ENCODE measurements around the gene SLC17A7.

Gene SLC17A7

DNA sequence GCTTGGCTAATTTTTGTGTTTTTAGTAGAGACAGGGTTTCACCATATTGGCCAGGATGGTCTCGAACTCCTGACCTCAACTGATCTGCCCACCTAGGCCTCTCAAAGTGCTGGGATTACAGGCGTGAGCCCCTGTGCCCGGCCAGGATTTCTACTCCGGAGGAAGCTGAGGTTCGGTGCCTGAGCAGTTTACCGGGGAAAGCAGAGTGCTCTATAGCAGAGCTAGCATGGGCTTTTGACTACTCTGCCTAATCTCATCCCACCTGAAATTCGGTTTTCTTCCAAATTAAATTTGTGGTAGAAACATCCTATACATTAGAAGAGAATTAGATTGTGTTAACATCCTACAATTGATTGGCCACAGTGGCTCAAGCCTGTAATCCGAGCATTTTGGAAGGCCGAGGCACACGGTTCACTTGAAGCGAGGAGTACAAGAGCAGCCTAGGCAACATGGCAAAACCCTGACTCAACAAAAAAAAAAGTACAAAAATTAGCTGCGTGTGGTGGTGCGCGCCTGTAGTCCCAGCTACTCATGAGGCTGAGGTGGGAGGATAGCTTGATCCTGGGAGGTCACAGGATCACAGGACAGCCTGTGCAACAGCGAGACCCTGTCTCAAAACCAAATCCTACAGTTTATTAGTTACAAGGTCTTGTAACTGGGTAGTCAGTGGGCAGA lies 47.7 kb upstream of the SLC17A7 start:
- peak overlapping the region; percentile 64 for H3K27ac ChIP-seq (ENCODE audit: low read length, poor library complexity, severe bottlenecking)
- no peak overlapping the region for H2BK15ac ChIP-seq (ENCODE audit: low read depth, poor library complexity, severe bottlenecking)
- H3K9me3 ChIP-seq (ENCODE audit: control insufficient read depth, low read length): no peaks in the 10 kb centered on the region
- no peak overlapping the region for H2AK5ac ChIP-seq (ENCODE audit: low read length, severe bottlenecking)
- H4K8ac ChIP-seq (ENCODE audit: low read length): peak overlapping the region; percentile 57
- no peak overlapping the region for H3K4ac ChIP-seq (ENCODE audit: low read depth in 1 of 2, low read length in 2 of 2)
- peaks cover 3% of the 10 kb centered on the region for H3K79me1 ChIP-seq (replicated peaks; ENCODE audit: low read length, poor library complexity, severe bottlenecking)
- H3K27me3 ChIP-seq (ENCODE audit: control insufficient read depth in 1 of 2, insufficient read depth in 1 of 2, low read length in 2 of 2): no peaks in the 10 kb centered on the region
- no peak overlapping the region for H3K23ac ChIP-seq (ENCODE audit: low read length in 2 of 2)
- no peak overlapping the region for H2BK12ac ChIP-seq (ENCODE audit: low read length in 2 of 2)
- H3K4me3 ChIP-seq (ENCODE audit: insufficient read depth in 1 of 2, low read depth in 1 of 2, low read length in 2 of 2): peak overlapping the region; percentile 59 to 97
- no peak overlapping the region for H2BK5ac ChIP-seq (ENCODE audit: low read depth, low read length, poor library complexity, severe bottlenecking)
- peak overlapping the region in 1 of 2 experiments; percentile 53 for H3K18ac ChIP-seq (ENCODE audit: low read depth in 1 of 2, low read length in 2 of 2)
- H3K9ac ChIP-seq (ENCODE audit: low read length): peak overlapping the region; percentile 100
- peaks cover 44 to 53% of the 10 kb centered on the region in 2 experiments for H3K36me3 ChIP-seq (ENCODE audit: control insufficient read depth in 1 of 2, insufficient read depth in 2 of 2, low read depth in 1 of 2, low read length in 2 of 2)
- 8% methylated on average over 12 of the region's 15 CpGs for WGBS
- H3K14ac ChIP-seq (ENCODE audit: low read length in 2 of 2): no peak overlapping the region
- peaks cover 24% of the 10 kb centered on the region for H3K4me1 ChIP-seq (ENCODE audit: control insufficient read depth, insufficient read depth, low read depth, low read length)
- H2AFZ ChIP-seq (ENCODE audit: low read depth, low read length): no peak overlapping the region
- H3K4me2 ChIP-seq (ENCODE audit: low read length, poor library complexity, severe bottlenecking): peak overlapping the region; percentile 66
- H2BK120ac ChIP-seq (ENCODE audit: low read depth, low read length): no peak overlapping the region
- H4K91ac ChIP-seq (ENCODE audit: low read length): no peak overlapping the region
- peak; percentile 41 for DNase-seq

DNA sequence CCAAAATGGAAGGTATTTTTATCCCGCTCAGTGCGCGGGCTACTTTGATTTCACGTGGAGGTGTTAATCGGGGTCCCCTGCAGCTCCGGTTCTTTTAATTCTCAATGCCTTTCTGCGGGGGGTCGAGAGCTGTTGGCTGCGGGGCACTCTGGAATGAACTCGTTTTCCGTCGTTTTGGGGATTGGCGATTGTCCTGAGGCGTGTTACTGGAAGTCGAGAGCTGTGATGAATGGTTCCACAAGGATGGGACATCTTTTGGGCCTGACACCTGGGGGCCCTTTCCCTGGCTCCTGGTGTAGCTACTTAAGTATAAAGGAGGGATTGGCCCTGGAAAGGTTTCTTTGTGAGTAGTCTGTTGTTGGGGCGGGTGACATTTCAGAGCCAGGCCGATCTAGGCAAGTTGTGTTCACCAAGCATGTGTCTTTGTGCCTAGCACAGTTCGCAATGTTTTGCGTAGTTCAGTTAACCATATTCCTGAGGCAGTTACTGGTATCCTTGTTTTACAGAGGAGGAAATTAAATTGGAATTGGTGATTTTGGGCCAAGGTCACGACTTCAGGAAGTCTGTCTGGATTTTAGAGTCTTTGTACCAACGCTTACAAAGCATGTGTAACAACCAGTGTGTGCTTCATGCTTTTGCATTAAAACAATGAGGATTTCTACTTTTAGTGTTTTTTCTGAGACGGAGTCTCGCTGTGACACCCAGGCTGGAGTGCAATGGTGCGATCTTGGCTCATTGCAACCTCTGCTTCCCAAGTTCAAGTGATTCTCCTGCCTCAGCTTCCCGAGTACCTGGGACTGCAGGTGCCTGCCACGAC lies 46.9 kb upstream of the SLC17A7 start:
- Histone ChIP-seq H3K23ac (ENCODE audit: low read length in 2 of 2) (no peak overlapping the region), H2AFZ (ENCODE audit: low read depth, low read length) (no peak overlapping the region), H3K4me3 (ENCODE audit: insufficient read depth in 1 of 2, low read depth in 1 of 2, low read length in 2 of 2) (peak overlapping the region; percentile 77 to 97), H3K27me3 (ENCODE audit: control insufficient read depth in 1 of 2, insufficient read depth in 1 of 2, low read length in 2 of 2) (no peaks in the 10 kb centered on the region), H3K9ac (ENCODE audit: low read length) (peak overlapping the region; percentile 100), H3K4ac (ENCODE audit: low read depth in 1 of 2, low read length in 2 of 2) (peak overlapping the region; percentile 27 to 71), H3K4me1 (ENCODE audit: control insufficient read depth, insufficient read depth, low read depth, low read length) (peaks cover 24% of the 10 kb centered on the region), H3K36me3 (ENCODE audit: control insufficient read depth in 1 of 2, insufficient read depth in 2 of 2, low read depth in 1 of 2, low read length in 2 of 2) (peaks cover 44 to 51% of the 10 kb centered on the region in 2 experiments), H4K91ac (ENCODE audit: low read length) (no peak overlapping the region), H3K27ac (ENCODE audit: low read length, poor library complexity, severe bottlenecking) (peak overlapping the region; percentile 37), H2AK5ac (ENCODE audit: low read length, severe bottlenecking) (peak overlapping the region; percentile 46), H2BK15ac (ENCODE audit: low read depth, poor library complexity, severe bottlenecking) (no peak overlapping the region), H3K79me1 (replicated peaks; ENCODE audit: low read length, poor library complexity, severe bottlenecking) (peaks cover 3% of the 10 kb centered on the region), H2BK5ac (ENCODE audit: low read depth, low read length, poor library complexity, severe bottlenecking) (no peak overlapping the region), H3K9me3 (ENCODE audit: control insufficient read depth, low read length) (no peaks in the 10 kb centered on the region), H3K4me2 (ENCODE audit: low read length, poor library complexity, severe bottlenecking) (peak overlapping the region; percentile 66), H2BK12ac (ENCODE audit: low read length in 2 of 2) (no peak overlapping the region), H3K18ac (ENCODE audit: low read depth in 1 of 2, low read length in 2 of 2) (peak overlapping the region; percentile 62 to 86), H4K8ac (ENCODE audit: low read length) (peak overlapping the region; percentile 23), H3K14ac (ENCODE audit: low read length in 2 of 2) (no peak overlapping the region), H2BK120ac (ENCODE audit: low read depth, low read length) (peak overlapping the region; percentile 51)
- under 1% methylated on average over 26 of the region's 26 CpGs for WGBS
- no peak for DNase-seq

DNA sequence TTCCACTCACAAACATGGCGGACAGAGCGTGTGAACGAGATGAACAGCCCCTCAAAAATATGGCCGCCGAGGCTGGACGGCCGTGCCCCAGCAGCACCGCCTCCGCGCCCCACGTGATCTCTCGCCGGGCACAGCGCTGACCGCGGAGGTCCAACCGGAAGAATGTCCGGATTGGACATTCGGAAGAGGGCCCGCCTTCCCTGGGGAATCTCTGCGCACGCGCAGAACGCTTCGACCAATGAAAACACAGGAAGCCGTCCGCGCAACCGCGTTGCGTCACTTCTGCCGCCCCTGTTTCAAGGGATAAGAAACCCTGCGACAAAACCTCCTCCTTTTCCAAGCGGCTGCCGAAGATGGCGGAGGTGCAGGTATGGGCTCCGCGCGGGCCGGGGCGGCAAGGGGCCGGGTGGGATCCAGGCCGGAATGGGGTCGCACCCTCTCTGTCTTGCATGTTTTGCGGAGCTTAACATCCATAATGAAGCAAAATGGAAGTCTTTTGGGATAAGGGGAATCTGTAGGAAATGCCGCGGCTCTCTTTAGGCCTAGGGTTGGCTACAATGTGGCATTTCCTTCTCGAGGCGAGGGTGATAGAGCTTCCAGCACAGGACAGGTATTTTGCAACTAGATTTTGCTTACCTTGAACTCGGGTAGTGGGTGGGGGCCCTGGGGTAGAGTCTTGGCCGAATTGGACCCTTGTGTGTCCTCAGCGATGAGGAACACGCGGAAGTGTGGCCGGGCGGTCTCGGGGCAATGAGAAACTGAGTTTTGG lies 46.1 kb upstream of the SLC17A7 start, which contains the start of gene RPL13A:
RPL13A (plus strand) TSS at position 332 of the 769 bp plus-strand sequence; CDS start at position 354, 22 bp downstream.
- H2BK12ac ChIP-seq (ENCODE audit: low read length in 2 of 2): no peak within 1 kb of the TSS
- H3K4me2 ChIP-seq (ENCODE audit: low read length, poor library complexity, severe bottlenecking): peak within 1 kb of the TSS; percentile 66
- peaks cover 3% of the 10 kb centered on the region for H3K79me1 ChIP-seq (replicated peaks; ENCODE audit: low read length, poor library complexity, severe bottlenecking)
- H3K14ac ChIP-seq (ENCODE audit: low read length in 2 of 2): peak within 1 kb of the TSS in 1 of 2 experiments; percentile 85
- peak within 1 kb of the TSS; percentile 48 for H2AFZ ChIP-seq (ENCODE audit: low read depth, low read length)
- peak; percentile 99 for DNase-seq
- peak within 1 kb of the TSS in 1 of 2 experiments; percentile 6 for H3K23ac ChIP-seq (ENCODE audit: low read length in 2 of 2)
- no peaks in the 10 kb centered on the region for H3K9me3 ChIP-seq (ENCODE audit: control insufficient read depth, low read length)
- peak within 1 kb of the TSS; percentile 98 for H2BK15ac ChIP-seq (ENCODE audit: low read depth, poor library complexity, severe bottlenecking)
- peak within 1 kb of the TSS; percentile 27 to 71 for H3K4ac ChIP-seq (ENCODE audit: low read depth in 1 of 2, low read length in 2 of 2)
- peak within 1 kb of the TSS; percentile 54 for H2BK120ac ChIP-seq (ENCODE audit: low read depth, low read length)
- H4K91ac ChIP-seq (ENCODE audit: low read length): peak within 1 kb of the TSS; percentile 90
- peak within 1 kb of the TSS; percentile 100 for H4K8ac ChIP-seq (ENCODE audit: low read length)
- H3K18ac ChIP-seq (ENCODE audit: low read depth in 1 of 2, low read length in 2 of 2): peak within 1 kb of the TSS; percentile 66 to 92
- 1% methylated on average over 57 of the region's 57 CpGs for WGBS
- H3K27me3 ChIP-seq (ENCODE audit: control insufficient read depth in 1 of 2, insufficient read depth in 1 of 2, low read length in 2 of 2): no peaks in the 10 kb centered on the region
- H3K4me3 ChIP-seq (ENCODE audit: insufficient read depth in 1 of 2, low read depth in 1 of 2, low read length in 2 of 2): peak within 1 kb of the TSS; percentile 77 to 97
- H3K36me3 ChIP-seq (ENCODE audit: control insufficient read depth in 1 of 2, insufficient read depth in 2 of 2, low read depth in 1 of 2, low read length in 2 of 2): peaks cover 38 to 47% of the 10 kb centered on the region in 2 experiments
- H3K9ac ChIP-seq (ENCODE audit: low read length): peak within 1 kb of the TSS; percentile 100
- H3K27ac ChIP-seq (ENCODE audit: low read length, poor library complexity, severe bottlenecking): peak within 1 kb of the TSS; percentile 37
- no peak within 1 kb of the TSS for H2BK5ac ChIP-seq (ENCODE audit: low read depth, low read length, poor library complexity, severe bottlenecking)
- peaks cover 24% of the 10 kb centered on the region for H3K4me1 ChIP-seq (ENCODE audit: control insufficient read depth, insufficient read depth, low read depth, low read length)
- peak within 1 kb of the TSS; percentile 46 for H2AK5ac ChIP-seq (ENCODE audit: low read length, severe bottlenecking)
